Ishikawa (cell line): ENCODE measurements around the gene COG6.

Experiments
- CEBPB ChIP-seq: IDR thresholded peaks from 2 replicates; pipeline ENCODE4 v1.6.1; 2012
- CREB1 ChIP-seq: IDR thresholded peaks from 2 replicates; pipeline ENCODE4 v1.6.1; 2012; ENCODE audit warnings: low read depth
- EGR1 ChIP-seq: IDR thresholded peaks from 2 replicates; pipeline ENCODE4 v1.6.1; 2012
- EP300 ChIP-seq: IDR thresholded peaks from 2 replicates; pipeline ENCODE4 v1.6.1; 2012; ENCODE audit warnings: borderline replicate concordance
- FOXM1 ChIP-seq: IDR thresholded peaks from 2 replicates; pipeline ENCODE4 v1.6.1; 2012; ENCODE audit warnings: low read depth, borderline replicate concordance
- NFIC ChIP-seq: IDR thresholded peaks from 2 replicates; pipeline ENCODE4 v1.6.1; 2012
- RAD21 ChIP-seq: IDR thresholded peaks from 2 replicates; pipeline ENCODE4 v1.6.1; 2012; ENCODE audit warnings: low read depth
- REST ChIP-seq: IDR thresholded peaks from 2 replicates; pipeline ENCODE4 v1.6.1; 2012; ENCODE audit warnings: low read depth, mild to moderate bottlenecking
- TAF1 ChIP-seq: IDR thresholded peaks from 2 replicates; pipeline ENCODE4 v1.6.1; 2012; ENCODE audit warnings: low read depth, mild to moderate bottlenecking
- TCF12 ChIP-seq: IDR thresholded peaks from 2 replicates; pipeline ENCODE4 v1.6.1; 2012; ENCODE audit warnings: low read depth
- TEAD4 ChIP-seq: IDR thresholded peaks from 2 replicates; pipeline ENCODE4 v1.6.1; 2012
- YY1 ChIP-seq: IDR thresholded peaks from 2 replicates; pipeline ENCODE4 v1.6.1; 2012; ENCODE audit warnings: low read depth
- ZBTB7A ChIP-seq: IDR thresholded peaks from 2 replicates; pipeline ENCODE4 v1.6.1; 2012; ENCODE audit warnings: low read depth
- TF ChIP-seq, protein P1 (sequence below): IDR thresholded peaks from 2 replicates; pipeline ENCODE4 v1.6.1; 2012
- TF ChIP-seq, protein P2 (sequence below): IDR thresholded peaks from 2 replicates; pipeline ENCODE4 v1.6.1; 2012

The COG6 gene

GRCh38 chr13:39692660-39693438 is 37.4 kb downstream of the COG6 start:
- TF ChIP-seq NFIC = no peak
- TF ChIP-seq, protein P1, sequence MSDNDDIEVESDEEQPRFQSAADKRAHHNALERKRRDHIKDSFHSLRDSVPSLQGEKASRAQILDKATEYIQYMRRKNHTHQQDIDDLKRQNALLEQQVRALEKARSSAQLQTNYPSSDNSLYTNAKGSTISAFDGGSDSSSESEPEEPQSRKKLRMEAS = no peak
- TF ChIP-seq CREB1 = no peak
- no peak for TF ChIP-seq EP300
- TF ChIP-seq RAD21 = no peak
- no peak for TF ChIP-seq CEBPB
- no peak for TF ChIP-seq YY1
- TF ChIP-seq EGR1 = no peak
- TF ChIP-seq TCF12 = no peak
- TF ChIP-seq REST = no peak
- no peak for TF ChIP-seq TEAD4
- TF ChIP-seq, protein P2, sequence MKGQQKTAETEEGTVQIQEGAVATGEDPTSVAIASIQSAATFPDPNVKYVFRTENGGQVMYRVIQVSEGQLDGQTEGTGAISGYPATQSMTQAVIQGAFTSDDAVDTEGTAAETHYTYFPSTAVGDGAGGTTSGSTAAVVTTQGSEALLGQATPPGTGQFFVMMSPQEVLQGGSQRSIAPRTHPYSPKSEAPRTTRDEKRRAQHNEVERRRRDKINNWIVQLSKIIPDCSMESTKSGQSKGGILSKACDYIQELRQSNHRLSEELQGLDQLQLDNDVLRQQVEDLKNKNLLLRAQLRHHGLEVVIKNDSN = no peak

- TF ChIP-seq TAF1 (no peak), RAD21 (no peak), CEBPB (no peak), REST (no peak)
Measured at GRCh38 chr13:39699274-39699673, 43.8 kb downstream of the COG6 start.

DNA sequence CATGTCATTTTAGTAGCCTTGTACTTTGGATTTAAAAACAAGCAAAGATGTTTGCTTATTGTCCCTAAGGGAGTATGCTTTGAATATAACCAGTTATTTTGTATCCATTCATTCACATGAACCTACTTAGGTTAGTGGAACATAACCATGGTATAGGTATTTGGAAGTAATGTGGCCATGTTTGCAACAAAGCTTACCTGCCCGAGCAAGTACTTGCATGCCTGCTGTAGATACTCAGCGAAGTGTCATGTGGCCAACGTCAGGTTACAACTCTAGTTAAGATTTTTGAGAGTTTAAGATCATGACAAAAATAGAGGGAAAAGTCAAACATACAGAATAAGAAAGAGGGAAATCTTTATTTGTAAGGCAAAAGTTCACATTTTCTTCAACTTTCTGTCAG is 57.2 kb downstream of the COG6 start:
- no peak for TF ChIP-seq CREB1
- TF ChIP-seq YY1 = no peak
- TF ChIP-seq RAD21 = no peak

DNA sequence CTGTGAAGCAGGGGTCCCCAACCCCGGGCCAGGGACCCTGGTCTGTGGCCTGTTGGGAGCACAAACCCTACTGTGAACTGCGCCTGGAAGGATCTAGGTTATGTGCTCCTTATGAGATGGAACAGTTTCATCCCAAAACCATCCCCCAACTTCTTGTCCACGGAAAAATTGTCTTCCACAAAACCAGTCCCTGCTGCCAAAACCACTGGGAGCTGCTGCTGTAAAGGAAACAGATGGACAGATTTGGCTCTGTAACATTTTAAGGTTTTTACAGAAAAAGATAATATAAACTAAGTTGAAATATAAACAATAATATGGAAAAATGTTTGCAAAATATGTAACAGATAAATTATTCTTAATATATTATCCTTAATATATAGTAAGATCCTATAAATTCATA is 73.7 kb downstream of the COG6 start:
- TF ChIP-seq NFIC (no peak), ZBTB7A (no peak), TCF12 (no peak), FOXM1 (no peak), CEBPB (no peak), EGR1 (no peak), RAD21 (no peak), CREB1 (no peak), TAF1 (no peak), REST (no peak), YY1 (no peak)

DNA sequence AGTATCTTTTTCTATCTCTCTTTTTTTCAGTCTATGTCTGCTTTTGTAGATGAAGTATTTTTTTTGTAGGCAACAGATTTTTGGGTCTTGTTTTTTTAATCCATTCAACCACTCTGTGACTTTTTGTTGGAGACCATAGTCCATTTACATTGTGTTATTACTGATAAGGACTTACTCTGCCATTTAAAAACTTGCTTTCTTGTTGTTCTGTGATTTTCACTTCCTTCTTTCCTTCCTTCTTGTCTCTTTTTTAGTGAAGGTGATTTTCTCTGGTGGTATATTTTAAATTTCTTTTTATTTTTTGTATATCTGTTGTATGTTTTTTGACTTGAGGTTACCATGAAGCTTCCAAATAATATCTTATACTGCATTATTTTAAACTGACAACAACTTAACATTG is 79.5 kb downstream of the COG6 start:
- TF ChIP-seq, protein P2 = no peak
- no peak for TF ChIP-seq TCF12
- TF ChIP-seq CREB1 = no peak
- no peak for TF ChIP-seq TAF1
- TF ChIP-seq ZBTB7A = no peak
- TF ChIP-seq FOXM1 = no peak
- no peak for TF ChIP-seq REST
- no peak for TF ChIP-seq YY1
- TF ChIP-seq, protein P1 = no peak
- no peak for TF ChIP-seq RAD21
- no peak for TF ChIP-seq EP300
- TF ChIP-seq CEBPB = no peak
- TF ChIP-seq NFIC = no peak
- TF ChIP-seq EGR1 = no peak
- no peak for TF ChIP-seq TEAD4
